ENCODE results near the gene SAPCD2.

SAPCD2 gene

DNA sequence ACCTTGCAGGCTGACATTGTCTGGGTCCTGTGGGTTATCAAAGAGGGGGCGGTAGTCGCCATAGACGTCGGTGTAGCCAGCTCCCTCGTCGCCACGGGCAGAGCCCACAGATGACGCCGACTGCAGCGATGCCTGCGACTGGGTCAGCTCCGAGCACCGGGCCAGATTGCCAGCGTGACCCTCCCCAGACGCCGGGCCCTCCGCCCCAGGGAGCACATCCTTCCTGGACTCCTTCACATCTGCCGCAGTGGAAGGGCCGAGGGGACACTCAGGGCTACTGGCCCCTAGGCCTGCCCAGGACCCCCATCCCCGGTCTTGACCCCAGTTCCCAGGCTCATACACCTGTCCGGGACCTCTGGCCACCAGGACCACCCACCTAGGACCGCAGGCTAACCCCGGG lies 56.2 kb downstream of the SAPCD2 start:
- no peak overlapping the region for H3K27ac ChIP-seq (ENCODE audit: low read depth, low read length)
- H3K9me3 ChIP-seq (ENCODE audit: control insufficient read depth, insufficient read depth, low read length) = no peaks in the 10 kb centered on the region
- H3K4me2 ChIP-seq (ENCODE audit: low read length) = no peak overlapping the region
- no peaks in the 10 kb centered on the region for H3K79me2 ChIP-seq (ENCODE audit: control insufficient read depth, low read length)
- no peaks in the 10 kb centered on the region for H3K36me3 ChIP-seq (ENCODE audit: control insufficient read depth, low read length)
- no peaks in the 10 kb centered on the region for H3F3A ChIP-seq (ENCODE audit: control insufficient read depth, insufficient read depth)
- TF ChIP-seq, protein P1, sequence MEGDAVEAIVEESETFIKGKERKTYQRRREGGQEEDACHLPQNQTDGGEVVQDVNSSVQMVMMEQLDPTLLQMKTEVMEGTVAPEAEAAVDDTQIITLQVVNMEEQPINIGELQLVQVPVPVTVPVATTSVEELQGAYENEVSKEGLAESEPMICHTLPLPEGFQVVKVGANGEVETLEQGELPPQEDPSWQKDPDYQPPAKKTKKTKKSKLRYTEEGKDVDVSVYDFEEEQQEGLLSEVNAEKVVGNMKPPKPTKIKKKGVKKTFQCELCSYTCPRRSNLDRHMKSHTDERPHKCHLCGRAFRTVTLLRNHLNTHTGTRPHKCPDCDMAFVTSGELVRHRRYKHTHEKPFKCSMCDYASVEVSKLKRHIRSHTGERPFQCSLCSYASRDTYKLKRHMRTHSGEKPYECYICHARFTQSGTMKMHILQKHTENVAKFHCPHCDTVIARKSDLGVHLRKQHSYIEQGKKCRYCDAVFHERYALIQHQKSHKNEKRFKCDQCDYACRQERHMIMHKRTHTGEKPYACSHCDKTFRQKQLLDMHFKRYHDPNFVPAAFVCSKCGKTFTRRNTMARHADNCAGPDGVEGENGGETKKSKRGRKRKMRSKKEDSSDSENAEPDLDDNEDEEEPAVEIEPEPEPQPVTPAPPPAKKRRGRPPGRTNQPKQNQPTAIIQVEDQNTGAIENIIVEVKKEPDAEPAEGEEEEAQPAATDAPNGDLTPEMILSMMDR (IDR thresholded peaks at IDR 0.05; ENCODE audit: low read depth, low read length, poor library complexity, severe bottlenecking) = no peak
- no peak for TF ChIP-seq EZH2phosphoT487 (IDR thresholded peaks at IDR 0.05; ENCODE audit: borderline replicate concordance, low read length)
- no peaks in the 10 kb centered on the region for H3K9me2 ChIP-seq (replicated peaks; ENCODE audit: control insufficient read depth, low read length)
- no peak overlapping the region for H3K4me3 ChIP-seq (ENCODE audit: low read length)
- no peaks in the 10 kb centered on the region for H4K20me1 ChIP-seq (ENCODE audit: control insufficient read depth, insufficient read depth, low read depth, low read length)
- no peaks in the 10 kb centered on the region for H3K4me1 ChIP-seq (ENCODE audit: control insufficient read depth, low read length)
- no peaks in the 10 kb centered on the region for H3K27me3 ChIP-seq (ENCODE audit: control insufficient read depth, low read length)

DNA sequence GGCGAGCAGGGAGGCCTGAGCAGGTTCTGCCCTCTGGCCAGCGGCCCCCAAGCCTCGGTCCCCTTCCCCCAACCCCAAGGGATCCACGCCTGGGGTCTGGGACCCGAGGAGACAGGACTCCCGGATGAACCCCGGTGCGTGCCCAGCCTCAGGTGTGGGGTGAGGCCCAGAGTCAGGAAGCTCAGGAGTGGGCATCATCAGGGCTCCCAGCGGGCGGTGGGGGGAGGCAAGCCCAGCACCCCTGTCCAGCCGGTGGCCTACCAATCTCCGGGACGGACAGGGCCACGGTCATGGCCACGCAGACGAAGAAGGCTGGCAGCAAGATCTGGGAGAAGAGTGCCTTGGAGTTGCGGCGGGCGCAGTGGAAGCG lies 56.8 kb downstream of the SAPCD2 start:
- no peak overlapping the region for H3K4me2 ChIP-seq (ENCODE audit: low read length)
- TF ChIP-seq, protein P1 (IDR thresholded peaks at IDR 0.05; ENCODE audit: low read depth, low read length, poor library complexity, severe bottlenecking) = no peak
- TF ChIP-seq EZH2phosphoT487 (IDR thresholded peaks at IDR 0.05; ENCODE audit: borderline replicate concordance, low read length) = no peak
- no peaks in the 10 kb centered on the region for H3K36me3 ChIP-seq (ENCODE audit: control insufficient read depth, low read length)
- no peaks in the 10 kb centered on the region for H4K20me1 ChIP-seq (ENCODE audit: control insufficient read depth, insufficient read depth, low read depth, low read length)
- no peak overlapping the region for H3K27ac ChIP-seq (ENCODE audit: low read depth, low read length)
- H3K4me3 ChIP-seq (ENCODE audit: low read length) = no peak overlapping the region
- peaks cover 4% of the 10 kb centered on the region; the same call in 1 of the 2 replicates for H3K4me1 ChIP-seq (ENCODE audit: control insufficient read depth, low read length)
- no peaks in the 10 kb centered on the region for H3F3A ChIP-seq (ENCODE audit: control insufficient read depth, insufficient read depth)
- no peaks in the 10 kb centered on the region for H3K79me2 ChIP-seq (ENCODE audit: control insufficient read depth, low read length)
- H3K9me3 ChIP-seq (ENCODE audit: control insufficient read depth, insufficient read depth, low read length) = no peaks in the 10 kb centered on the region
- no peaks in the 10 kb centered on the region for H3K9me2 ChIP-seq (replicated peaks; ENCODE audit: control insufficient read depth, low read length)
- no peaks in the 10 kb centered on the region for H3K27me3 ChIP-seq (ENCODE audit: control insufficient read depth, low read length)

DNA sequence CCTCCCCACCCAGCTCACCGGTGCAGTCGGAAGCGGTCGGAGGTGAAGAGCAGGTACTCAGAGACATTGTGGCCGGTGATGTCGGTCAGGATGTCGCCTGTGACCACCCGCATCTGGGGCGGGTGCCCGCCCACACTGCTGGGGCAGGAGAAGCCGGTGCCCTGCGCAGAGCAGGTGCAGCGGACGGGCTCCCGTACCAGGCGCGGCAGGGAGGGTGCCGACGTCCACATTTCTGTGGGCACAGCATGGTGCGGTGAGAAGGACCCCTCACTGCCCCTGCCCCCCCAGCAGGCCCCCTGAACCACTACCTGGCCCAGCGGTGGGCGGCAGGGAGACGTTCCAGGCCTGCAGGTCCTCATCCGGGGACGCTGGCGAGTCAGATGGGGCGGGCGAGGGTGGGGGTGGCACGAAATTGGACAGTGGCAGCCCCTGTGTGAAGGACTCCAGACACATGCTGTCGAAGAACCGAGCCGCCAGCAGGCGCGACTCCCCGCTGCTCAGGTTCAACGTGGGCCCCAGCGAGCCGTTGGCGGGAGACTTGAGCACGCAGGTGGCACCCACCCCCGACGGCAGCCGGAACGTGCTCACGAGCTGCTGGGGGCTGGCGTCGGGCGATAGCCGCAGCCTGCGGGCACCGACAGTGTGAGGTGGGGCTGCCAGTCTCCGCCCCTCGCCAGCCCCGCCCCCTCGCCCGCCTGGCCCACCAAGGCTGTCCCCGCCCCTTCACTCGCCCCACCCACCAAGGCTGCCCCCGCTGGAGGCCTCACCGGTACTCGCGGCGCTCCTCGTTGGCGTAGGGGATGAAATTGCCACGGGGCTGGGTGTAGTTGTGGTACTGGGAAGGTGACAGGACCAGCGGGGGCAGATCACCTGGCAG lies 57.4 kb downstream of the SAPCD2 start:
- Histone ChIP-seq H3K4me2 (ENCODE audit: low read length) (no peak overlapping the region), H3K9me3 (ENCODE audit: control insufficient read depth, insufficient read depth, low read length) (no peaks in the 10 kb centered on the region), H3F3A (ENCODE audit: control insufficient read depth, insufficient read depth) (no peaks in the 10 kb centered on the region), H3K27me3 (ENCODE audit: control insufficient read depth, low read length) (no peaks in the 10 kb centered on the region), H3K27ac (ENCODE audit: low read depth, low read length) (no peak overlapping the region), H3K36me3 (ENCODE audit: control insufficient read depth, low read length) (no peaks in the 10 kb centered on the region), H3K4me1 (ENCODE audit: control insufficient read depth, low read length) (peaks cover 4% of the 10 kb centered on the region; the same call in 1 of the 2 replicates), H3K4me3 (ENCODE audit: low read length) (no peak overlapping the region), H3K79me2 (ENCODE audit: control insufficient read depth, low read length) (no peaks in the 10 kb centered on the region), H3K9me2 (replicated peaks; ENCODE audit: control insufficient read depth, low read length) (no peaks in the 10 kb centered on the region), H4K20me1 (ENCODE audit: control insufficient read depth, insufficient read depth, low read depth, low read length) (no peaks in the 10 kb centered on the region)
- TF ChIP-seq, protein P1 (IDR thresholded peaks at IDR 0.05; ENCODE audit: low read depth, low read length, poor library complexity, severe bottlenecking) = no peak
- no peak for TF ChIP-seq EZH2phosphoT487 (IDR thresholded peaks at IDR 0.05; ENCODE audit: borderline replicate concordance, low read length)
